ENCODE data around the gene RAPGEF6. TPM values are rescaled to one million over a fixed set of nuclear protein-coding genes. Genes with fewer than 3 reads are reported as not detected.

The RAPGEF6 gene
- total RNA-seq, 1 experiment from 2014 or later: 9.7 TPM

DNA sequence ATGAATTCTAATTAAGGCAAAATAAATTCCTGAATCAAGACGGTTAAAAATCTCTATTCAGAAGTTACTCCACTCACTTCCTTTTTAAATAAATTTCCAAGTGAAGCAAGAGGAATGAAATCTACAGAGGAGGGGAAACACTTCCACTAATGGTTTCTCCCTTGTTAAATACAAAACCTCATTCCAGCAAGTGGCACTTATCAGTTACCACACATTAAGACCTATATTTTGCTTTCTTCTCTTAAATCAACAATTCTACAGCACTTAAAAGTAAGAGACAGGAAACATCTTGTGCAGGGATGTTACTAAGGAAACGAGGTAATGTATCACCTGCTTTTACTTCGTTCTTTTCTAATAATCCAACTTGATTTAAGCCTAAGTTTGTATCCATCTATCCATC is 172.6 kb downstream of the RAPGEF6 start:
- H3K36me3 ChIP-seq (ENCODE audit: low read depth, low read length): no peaks in the 10 kb centered on the region
- intact Hi-C loops (cut with micrococcal nuclease): no loop called here
- no peak overlapping the region for H2AFZ ChIP-seq (ENCODE audit: low read length)
- TF ChIP-seq EZH2 (IDR thresholded peaks at IDR 0.05; ENCODE audit: low read length, unreplicated experiment): no peak
- TF ChIP-seq EZH2phosphoT487 (IDR thresholded peaks at IDR 0.05; ENCODE audit: borderline replicate concordance, low read length): no peak
- TF ChIP-seq, protein P1, sequence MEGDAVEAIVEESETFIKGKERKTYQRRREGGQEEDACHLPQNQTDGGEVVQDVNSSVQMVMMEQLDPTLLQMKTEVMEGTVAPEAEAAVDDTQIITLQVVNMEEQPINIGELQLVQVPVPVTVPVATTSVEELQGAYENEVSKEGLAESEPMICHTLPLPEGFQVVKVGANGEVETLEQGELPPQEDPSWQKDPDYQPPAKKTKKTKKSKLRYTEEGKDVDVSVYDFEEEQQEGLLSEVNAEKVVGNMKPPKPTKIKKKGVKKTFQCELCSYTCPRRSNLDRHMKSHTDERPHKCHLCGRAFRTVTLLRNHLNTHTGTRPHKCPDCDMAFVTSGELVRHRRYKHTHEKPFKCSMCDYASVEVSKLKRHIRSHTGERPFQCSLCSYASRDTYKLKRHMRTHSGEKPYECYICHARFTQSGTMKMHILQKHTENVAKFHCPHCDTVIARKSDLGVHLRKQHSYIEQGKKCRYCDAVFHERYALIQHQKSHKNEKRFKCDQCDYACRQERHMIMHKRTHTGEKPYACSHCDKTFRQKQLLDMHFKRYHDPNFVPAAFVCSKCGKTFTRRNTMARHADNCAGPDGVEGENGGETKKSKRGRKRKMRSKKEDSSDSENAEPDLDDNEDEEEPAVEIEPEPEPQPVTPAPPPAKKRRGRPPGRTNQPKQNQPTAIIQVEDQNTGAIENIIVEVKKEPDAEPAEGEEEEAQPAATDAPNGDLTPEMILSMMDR (conservative IDR thresholded peaks at IDR 0.05; ENCODE audit: low read depth, low read length): no peak
- no peak overlapping the region for H3K4me2 ChIP-seq (ENCODE audit: low read length)
- DNase-seq (no peak), ATAC-seq (no peak)
- no peaks in the 10 kb centered on the region for H4K20me1 ChIP-seq (ENCODE audit: low read length)
- POLR2A ChIA-PET (ENCODE audit: unreplicated experiment): no interaction called here
- no peaks in the 10 kb centered on the region for H3F3A ChIP-seq (ENCODE audit: low read length, unreplicated experiment)
- no peaks in the 10 kb centered on the region for H3K9me3 ChIP-seq (ENCODE audit: low read length)
- H3K27ac ChIP-seq (ENCODE audit: low read length): no peak overlapping the region
- no peaks in the 10 kb centered on the region for H3K79me2 ChIP-seq (ENCODE audit: low read length)
- no peaks in the 10 kb centered on the region for H3K27me3 ChIP-seq (ENCODE audit: low read length)
- H3K9me2 ChIP-seq (replicated peaks; ENCODE audit: low read length): no peaks in the 10 kb centered on the region
- H3K4me3 ChIP-seq (ENCODE audit: low read length): no peak overlapping the region
- no peaks in the 10 kb centered on the region for H3K4me1 ChIP-seq (ENCODE audit: insufficient read depth, low read length)
- CTCF ChIA-PET: no interaction called here
- no peak overlapping the region for H3K9ac ChIP-seq (ENCODE audit: low read length)
- no TSS peak for BruUV-seq (replicated peaks)

DNA sequence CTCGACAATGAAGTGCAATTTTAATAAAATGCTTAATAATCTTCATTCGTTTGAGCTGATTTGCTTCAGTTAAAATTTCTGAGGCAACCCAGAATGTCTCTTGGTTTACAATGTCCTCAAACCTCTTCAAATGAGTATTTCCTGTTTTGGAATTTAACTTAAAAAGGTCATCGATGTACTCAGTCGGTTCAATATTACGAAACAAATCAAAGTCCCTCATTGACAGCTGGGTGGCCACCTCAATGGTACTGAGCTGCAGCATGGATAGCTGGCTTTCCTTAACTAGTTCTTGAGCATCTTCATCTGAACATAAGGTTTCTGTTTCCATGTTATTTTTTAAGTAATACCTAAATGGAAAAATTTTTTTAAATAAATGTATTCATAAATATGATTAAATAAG is 173.3 kb downstream of the RAPGEF6 start:
- no TSS peak for BruUV-seq (replicated peaks)
- POLR2A ChIA-PET (ENCODE audit: unreplicated experiment): no interaction called here

DNA sequence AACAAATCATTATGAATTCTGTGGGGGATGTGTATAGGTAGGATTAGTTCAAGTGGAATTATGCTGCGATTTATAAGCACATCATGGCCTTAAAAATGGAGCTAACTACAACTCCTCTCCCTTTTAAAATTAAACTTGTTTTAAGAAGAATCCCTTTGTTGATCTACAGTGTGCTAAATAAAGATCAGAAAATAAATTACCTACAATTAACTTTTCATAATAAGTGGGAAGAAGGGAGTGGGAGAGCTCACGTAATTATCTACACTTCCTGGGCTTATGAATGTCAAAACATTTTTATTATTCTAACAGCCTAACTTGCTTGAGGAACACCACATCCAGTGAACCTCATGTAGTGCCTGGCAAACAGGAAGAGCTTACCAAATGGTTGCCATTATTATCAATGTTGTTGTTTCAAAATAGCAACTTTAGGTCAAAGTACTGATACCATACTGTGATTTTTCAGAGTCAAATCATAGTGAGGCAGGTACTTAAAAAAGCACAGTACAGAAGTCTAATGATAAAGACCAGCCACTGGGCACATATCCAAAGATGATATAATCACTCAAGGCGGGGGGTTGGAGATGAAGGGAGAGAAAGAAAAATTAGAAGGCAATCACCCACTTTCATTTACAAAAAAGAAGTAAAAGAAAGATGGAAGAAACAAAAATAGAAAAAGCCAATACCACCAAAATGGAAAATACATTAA is 174.0 kb downstream of the RAPGEF6 start:
- H3K4me2 ChIP-seq (ENCODE audit: low read length): no peak overlapping the region
- H3F3A ChIP-seq (ENCODE audit: low read length, unreplicated experiment): no peaks in the 10 kb centered on the region
- H3K27me3 ChIP-seq (ENCODE audit: low read length): no peaks in the 10 kb centered on the region
- H2AFZ ChIP-seq (ENCODE audit: low read length): no peak overlapping the region
- DNase-seq (no peak), ATAC-seq (no peak)
- H3K36me3 ChIP-seq (ENCODE audit: low read depth, low read length): no peaks in the 10 kb centered on the region
- no peak for TF ChIP-seq EZH2phosphoT487 (IDR thresholded peaks at IDR 0.05; ENCODE audit: borderline replicate concordance, low read length)
- TF ChIP-seq EZH2 (IDR thresholded peaks at IDR 0.05; ENCODE audit: low read length, unreplicated experiment): no peak
- TF ChIP-seq, protein P1 (conservative IDR thresholded peaks at IDR 0.05; ENCODE audit: low read depth, low read length): no peak
- no peaks in the 10 kb centered on the region for H4K20me1 ChIP-seq (ENCODE audit: low read length)
- H3K27ac ChIP-seq (ENCODE audit: low read length): no peak overlapping the region
- no TSS peak for BruUV-seq (replicated peaks)
- H3K9me3 ChIP-seq (ENCODE audit: low read length): no peaks in the 10 kb centered on the region
- ChIA-PET POLR2A (ENCODE audit: unreplicated experiment) (no interaction called here), CTCF (no interaction called here)
- intact Hi-C loops (cut with micrococcal nuclease): no loop called here
- H3K4me1 ChIP-seq (ENCODE audit: insufficient read depth, low read length): no peaks in the 10 kb centered on the region
- H3K4me3 ChIP-seq (ENCODE audit: low read length): no peak overlapping the region
- H3K9ac ChIP-seq (ENCODE audit: low read length): no peak overlapping the region
- H3K79me2 ChIP-seq (ENCODE audit: low read length): no peaks in the 10 kb centered on the region
- no peaks in the 10 kb centered on the region for H3K9me2 ChIP-seq (replicated peaks; ENCODE audit: low read length)

More for the DNA sequence above, 173.3 kb downstream of the RAPGEF6 start:
- no peaks in the 10 kb centered on the region for H3K79me2 ChIP-seq (ENCODE audit: low read length)
- CTCF ChIA-PET: no interaction called here
- no peaks in the 10 kb centered on the region for H3K27me3 ChIP-seq (ENCODE audit: low read length)
- no peaks in the 10 kb centered on the region for H3K4me1 ChIP-seq (ENCODE audit: insufficient read depth, low read length)
- no peak overlapping the region for H3K9ac ChIP-seq (ENCODE audit: low read length)
- no peak overlapping the region for H3K4me3 ChIP-seq (ENCODE audit: low read length)
- no peak overlapping the region for H3K4me2 ChIP-seq (ENCODE audit: low read length)
- TF ChIP-seq EZH2phosphoT487 (IDR thresholded peaks at IDR 0.05; ENCODE audit: borderline replicate concordance, low read length): no peak
- TF ChIP-seq, protein P1 (conservative IDR thresholded peaks at IDR 0.05; ENCODE audit: low read depth, low read length): no peak
- no peak for TF ChIP-seq EZH2 (IDR thresholded peaks at IDR 0.05; ENCODE audit: low read length, unreplicated experiment)
- DNase-seq: no peak
- no peak overlapping the region for H3K27ac ChIP-seq (ENCODE audit: low read length)
- no peak overlapping the region for H2AFZ ChIP-seq (ENCODE audit: low read length)
- H3F3A ChIP-seq (ENCODE audit: low read length, unreplicated experiment): no peaks in the 10 kb centered on the region
- intact Hi-C loops (cut with micrococcal nuclease): no loop called here
- no peaks in the 10 kb centered on the region for H4K20me1 ChIP-seq (ENCODE audit: low read length)
- no peaks in the 10 kb centered on the region for H3K9me2 ChIP-seq (replicated peaks; ENCODE audit: low read length)
- no peak for ATAC-seq
- H3K9me3 ChIP-seq (ENCODE audit: low read length): no peaks in the 10 kb centered on the region
- H3K36me3 ChIP-seq (ENCODE audit: low read depth, low read length): no peaks in the 10 kb centered on the region
